ENCODE measurements around the gene RPTOR. TPM values are rescaled to one million over a fixed set of nuclear protein-coding genes. Genes with fewer than 3 reads are reported as not detected.
"Not testable (repeated sequence)": the region's sequence is repeated elsewhere in the genome, so short reads cannot be mapped to it uniquely, and the experiment has no call there.

Gene RPTOR
- total and polyA plus RNA-seq, 3 experiments from 2014 or later = 7.9 to 69.4 (median 63.9) TPM

DNA sequence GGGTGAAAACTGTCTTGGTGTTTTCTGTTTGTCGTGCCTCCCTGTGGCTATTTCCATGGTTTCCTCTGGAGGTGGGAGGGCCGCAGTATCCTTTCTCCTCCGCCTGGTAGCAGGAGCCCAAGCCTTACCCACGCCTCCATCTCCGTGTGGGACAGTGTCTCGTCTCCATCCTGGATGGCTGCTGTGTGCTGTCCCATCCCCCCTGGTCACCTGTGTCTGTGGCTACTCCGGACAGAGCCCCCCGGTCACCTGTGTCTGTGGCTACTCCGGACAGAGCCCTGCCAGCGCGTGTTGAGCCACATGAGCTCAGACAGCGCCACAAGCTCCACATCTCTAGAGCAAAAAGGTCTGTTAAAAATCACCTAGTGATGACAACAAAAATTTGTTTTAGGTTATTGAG lies 248.8 kb downstream of the RPTOR start:
- ChIA-PET CTCF (interaction anchor here (1.3 kb wide), 1 partner anchor 19 kb away, joined by 3 read pairs; no protein-coding TSS in a partner anchor), POLR2A (no interaction called here)
- Histone ChIP-seq H3K27me3 (ENCODE audit: insufficient read depth, low read length, poor library complexity, severe bottlenecking) (no peaks in the 10 kb centered on the region), H3K4me3 (ENCODE audit: low read length) (no peak overlapping the region), H3K36me3 (ENCODE audit: insufficient read depth, low read length) (peaks cover 8% of the 10 kb centered on the region), H3K4me1 (ENCODE audit: insufficient read depth, low read length) (peaks cover 46% of the 10 kb centered on the region), H3K27ac (ENCODE audit: low read depth, low read length) (peak overlapping the region; percentile 51), H3K9me3 (ENCODE audit: low read length) (no peaks in the 10 kb centered on the region)
- Mint-ChIP-seq H3K36me3 (peaks cover 4 to 42% (median 15%) of the 10 kb centered on the region in 3 donors), H3K9me3 (no peaks in the 10 kb centered on the region), H3K27ac (peak overlapping the region in 3 of 8 donors; percentile 17 to 65 (median 43)), H3K4me1 (peaks cover 44 to 58% (median 56%) of the 10 kb centered on the region in 3 donors), H3K27me3 (no peaks in the 10 kb centered on the region), H3K4me3 (peak overlapping the region in 1 of 7 donors; percentile 10)
- no peak for DNase-seq

DNA sequence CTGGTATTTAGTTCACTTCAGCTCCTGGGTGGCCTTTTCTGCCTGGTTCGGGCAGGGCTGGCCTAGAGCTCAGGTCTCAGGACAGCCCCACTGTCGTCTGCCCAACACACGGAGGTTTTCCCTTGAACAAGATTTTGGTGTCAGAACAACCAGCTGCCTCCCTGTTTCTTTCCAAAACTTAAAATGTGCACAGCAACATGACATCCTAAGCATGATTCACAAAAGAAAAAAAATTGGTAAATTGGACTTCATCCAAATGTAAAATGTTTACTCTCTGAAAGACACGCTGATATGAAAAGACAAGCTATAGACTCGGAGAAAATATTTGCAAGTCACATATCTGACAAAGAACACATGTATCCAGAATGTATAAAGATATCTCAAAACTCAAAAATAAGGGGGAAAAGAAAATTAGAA lies 249.2 kb downstream of the RPTOR start:
- peak overlapping the region; percentile 51 for H3K27ac ChIP-seq (ENCODE audit: low read depth, low read length)
- H3K4me1 Mint-ChIP-seq = peaks cover 39 to 54% (median 52%) of the 10 kb centered on the region in 3 donors
- H3K9me3 Mint-ChIP-seq = no peaks in the 10 kb centered on the region
- H3K36me3 ChIP-seq (ENCODE audit: insufficient read depth, low read length) = peaks cover 8% of the 10 kb centered on the region
- H3K9me3 ChIP-seq (ENCODE audit: low read length) = no peaks in the 10 kb centered on the region
- POLR2A ChIA-PET = no interaction called here
- H3K27me3 ChIP-seq (ENCODE audit: insufficient read depth, low read length, poor library complexity, severe bottlenecking) = no peaks in the 10 kb centered on the region
- H3K4me3 Mint-ChIP-seq = no peak overlapping the region
- H3K4me1 ChIP-seq (ENCODE audit: insufficient read depth, low read length) = peaks cover 41% of the 10 kb centered on the region
- no peaks in the 10 kb centered on the region for H3K27me3 Mint-ChIP-seq
- H3K36me3 Mint-ChIP-seq = peaks cover 4 to 43% (median 15%) of the 10 kb centered on the region in 3 donors
- CTCF ChIA-PET = interaction anchor here (1.3 kb wide), 1 partner anchor 18 kb away, joined by 3 read pairs; no protein-coding TSS in a partner anchor
- H3K4me3 ChIP-seq (ENCODE audit: low read length) = no peak overlapping the region
- H3K27ac Mint-ChIP-seq = peak overlapping the region in 2 of 8 donors; percentile 65 to 69
- no peak for DNase-seq

DNA sequence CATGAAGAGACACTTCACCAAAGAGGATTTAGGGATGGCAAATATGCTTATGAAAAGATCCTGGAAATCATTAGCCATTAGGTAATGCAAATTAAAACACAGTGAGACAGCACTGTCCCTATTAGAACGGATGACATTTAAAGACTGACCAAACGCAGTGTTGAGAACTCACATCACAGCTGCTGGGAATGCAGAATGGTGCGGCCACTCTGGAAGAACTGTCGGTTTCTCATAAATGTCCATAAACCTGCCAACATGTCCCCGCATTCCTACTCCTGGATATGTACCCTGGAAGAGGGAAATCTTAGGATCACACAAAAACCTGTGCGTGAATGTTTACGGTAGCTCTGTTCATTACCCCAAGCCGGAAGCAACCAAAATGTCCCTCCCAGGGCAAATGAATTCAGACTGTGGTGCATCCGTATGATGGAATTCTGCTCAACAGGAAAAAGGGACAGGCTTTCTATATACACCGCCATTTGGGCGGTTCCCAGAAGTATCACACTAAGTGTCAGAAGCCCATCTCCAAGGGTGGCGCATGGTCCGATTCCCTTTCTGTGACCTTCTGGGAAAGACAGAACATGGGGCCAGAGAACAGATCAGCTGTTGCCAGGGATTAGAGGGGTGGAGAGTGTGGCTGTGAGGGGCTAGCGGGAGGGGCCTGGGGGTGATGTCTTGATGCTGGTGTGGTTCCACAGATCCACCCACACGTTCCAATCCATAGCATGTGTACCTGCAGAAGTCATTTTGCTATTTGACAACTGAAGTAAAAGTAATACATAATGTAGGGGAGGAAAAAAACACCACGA lies 249.8 kb downstream of the RPTOR start:
- H3K4me1 ChIP-seq (ENCODE audit: insufficient read depth, low read length) = peaks cover 35% of the 10 kb centered on the region
- H3K27ac ChIP-seq (ENCODE audit: low read depth, low read length) = peak overlapping the region; percentile 51
- no peaks in the 10 kb centered on the region for H3K27me3 ChIP-seq (ENCODE audit: insufficient read depth, low read length, poor library complexity, severe bottlenecking)
- H3K9me3 ChIP-seq (ENCODE audit: low read length) = no peaks in the 10 kb centered on the region
- no peaks in the 10 kb centered on the region for H3K9me3 Mint-ChIP-seq
- peaks cover 33 to 47% (median 45%) of the 10 kb centered on the region in 3 donors for H3K4me1 Mint-ChIP-seq
- H3K27me3 Mint-ChIP-seq = no peaks in the 10 kb centered on the region
- no peak overlapping the region for H3K4me3 ChIP-seq (ENCODE audit: low read length)
- peak overlapping the region in 2 of 8 donors; percentile 20 to 69 for H3K27ac Mint-ChIP-seq
- ChIA-PET CTCF (no interaction called here), POLR2A (no interaction called here)
- peak overlapping the region in 1 of 7 donors; percentile 27 for H3K4me3 Mint-ChIP-seq
- peaks cover 8% of the 10 kb centered on the region for H3K36me3 ChIP-seq (ENCODE audit: insufficient read depth, low read length)
- no peak for DNase-seq
- H3K36me3 Mint-ChIP-seq = peaks cover 4 to 48% (median 15%) of the 10 kb centered on the region in 3 donors

DNA sequence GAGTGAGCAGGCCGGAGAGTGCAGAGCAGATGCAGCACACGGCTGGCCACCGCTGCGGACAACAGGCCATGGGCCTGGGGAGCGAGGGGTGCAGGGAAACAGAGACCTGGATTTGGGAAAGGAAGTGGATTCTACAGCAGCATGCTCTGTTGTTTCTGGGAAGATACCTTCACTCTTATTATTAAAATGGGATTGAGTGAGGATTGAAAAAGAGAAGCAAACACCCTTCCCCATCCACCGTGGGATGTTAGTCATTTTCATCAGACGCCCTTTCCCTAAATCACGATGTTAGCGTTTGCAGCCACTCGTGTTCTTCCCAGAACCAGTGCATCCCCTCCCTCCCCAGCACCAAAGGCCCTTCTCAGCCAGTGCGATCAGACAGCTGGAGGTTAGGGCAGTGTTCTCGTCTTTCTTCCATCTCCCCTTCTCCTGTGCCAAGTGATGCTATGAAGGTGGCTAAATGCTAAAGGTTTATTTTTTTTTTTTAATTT lies 250.5 kb downstream of the RPTOR start:
- Histone ChIP-seq H3K27me3 (ENCODE audit: insufficient read depth, low read length, poor library complexity, severe bottlenecking) (no peaks in the 10 kb centered on the region), H3K27ac (ENCODE audit: low read depth, low read length) (no peak overlapping the region), H3K36me3 (ENCODE audit: insufficient read depth, low read length) (peaks cover 8% of the 10 kb centered on the region), H3K4me1 (ENCODE audit: insufficient read depth, low read length) (peaks cover 28% of the 10 kb centered on the region), H3K9me3 (ENCODE audit: low read length) (no peaks in the 10 kb centered on the region), H3K4me3 (ENCODE audit: low read length) (no peak overlapping the region)
- ChIA-PET CTCF (interaction anchor here (1.1 kb wide), 1 partner anchor 65 kb away, joined by 3 read pairs; no protein-coding TSS in a partner anchor), POLR2A (no interaction called here)
- H3K9me3 Mint-ChIP-seq = no peaks in the 10 kb centered on the region
- no peak for DNase-seq
- H3K4me3 Mint-ChIP-seq = peak overlapping the region in 1 of 7 donors; percentile 40
- H3K36me3 Mint-ChIP-seq = peaks cover 4 to 53% (median 15%) of the 10 kb centered on the region in 3 donors
- H3K4me1 Mint-ChIP-seq = peaks cover 26 to 41% (median 39%) of the 10 kb centered on the region in 3 donors
- no peaks in the 10 kb centered on the region for H3K27me3 Mint-ChIP-seq
- H3K27ac Mint-ChIP-seq = peak overlapping the region in 2 of 8 donors; percentile 20 to 35

DNA sequence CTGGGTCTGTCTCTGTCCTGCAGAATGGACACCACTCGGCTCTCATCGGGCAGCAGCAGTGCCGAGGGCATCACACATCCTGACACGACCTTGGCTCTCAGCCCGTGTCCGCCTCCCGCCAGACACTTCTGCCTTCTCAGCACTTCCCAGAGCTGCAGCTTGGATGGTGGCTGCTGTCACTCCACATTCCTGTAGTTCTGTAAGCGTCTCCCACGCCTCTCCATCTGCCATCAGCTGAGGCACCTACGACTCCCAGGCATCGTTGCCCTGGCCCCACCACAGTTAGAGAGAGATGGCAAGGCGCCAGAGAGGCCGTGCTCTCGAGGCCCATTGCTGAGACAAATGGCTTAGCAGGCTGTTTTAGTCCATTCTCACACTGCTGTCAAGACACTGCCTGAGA lies 251.1 kb downstream of the RPTOR start:
- Mint-ChIP-seq H3K4me1 (peaks cover 20 to 35% (median 33%) of the 10 kb centered on the region in 3 donors), H3K27me3 (no peaks in the 10 kb centered on the region), H3K27ac (peak overlapping the region in 2 of 8 donors; percentile 12 to 37), H3K36me3 (peaks cover 4 to 57% (median 17%) of the 10 kb centered on the region in 3 donors), H3K9me3 (no peaks in the 10 kb centered on the region), H3K4me3 (no peak overlapping the region)
- Histone ChIP-seq H3K36me3 (ENCODE audit: insufficient read depth, low read length) (peaks cover 8% of the 10 kb centered on the region), H3K27me3 (ENCODE audit: insufficient read depth, low read length, poor library complexity, severe bottlenecking) (no peaks in the 10 kb centered on the region), H3K4me1 (ENCODE audit: insufficient read depth, low read length) (peaks cover 22% of the 10 kb centered on the region), H3K4me3 (ENCODE audit: low read length) (no peak overlapping the region), H3K27ac (ENCODE audit: low read depth, low read length) (no peak overlapping the region), H3K9me3 (ENCODE audit: low read length) (no peaks in the 10 kb centered on the region)
- ChIA-PET CTCF (interaction anchor here (1.1 kb wide), 1 partner anchor 66 kb away, joined by 3 read pairs; no protein-coding TSS in a partner anchor), POLR2A (no interaction called here)
- no peak for DNase-seq

DNA sequence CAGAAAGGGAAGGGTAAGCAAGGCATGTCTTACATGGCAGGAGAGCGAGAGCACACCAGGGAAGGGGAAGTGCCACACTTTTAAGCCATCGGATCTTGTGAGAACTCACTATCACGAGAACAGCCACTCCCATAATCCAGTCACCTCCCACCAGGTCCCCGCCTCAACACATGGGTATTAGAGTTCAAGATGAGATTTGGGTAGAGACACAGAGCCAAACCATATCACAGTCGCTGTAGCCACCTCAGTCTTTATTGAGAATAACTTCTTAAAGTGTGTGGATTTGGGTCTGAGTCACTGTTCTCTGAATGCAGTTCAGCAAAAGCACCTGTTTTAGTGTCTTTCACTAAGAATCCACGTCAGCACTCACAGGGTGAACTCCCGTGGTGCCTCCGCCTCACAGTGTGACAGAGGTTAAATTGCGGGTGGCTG lies 251.8 kb downstream of the RPTOR start:
- H3K27ac Mint-ChIP-seq = peak overlapping the region in 2 of 8 donors; percentile 17 to 21
- Histone ChIP-seq H3K4me1 (ENCODE audit: insufficient read depth, low read length) (peaks cover 15% of the 10 kb centered on the region), H3K27me3 (ENCODE audit: insufficient read depth, low read length, poor library complexity, severe bottlenecking) (no peaks in the 10 kb centered on the region), H3K36me3 (ENCODE audit: insufficient read depth, low read length) (peaks cover 8% of the 10 kb centered on the region), H3K4me3 (ENCODE audit: low read length) (no peak overlapping the region), H3K9me3 (ENCODE audit: low read length) (no peaks in the 10 kb centered on the region), H3K27ac (ENCODE audit: low read depth, low read length) (no peak overlapping the region)
- no peaks in the 10 kb centered on the region for H3K9me3 Mint-ChIP-seq
- peaks cover 13 to 28% (median 26%) of the 10 kb centered on the region in 3 donors for H3K4me1 Mint-ChIP-seq
- ChIA-PET POLR2A (no interaction called here), CTCF (interaction anchor here (1.1 kb wide), 1 partner anchor 67 kb away, joined by 3 read pairs; no protein-coding TSS in a partner anchor)
- no peaks in the 10 kb centered on the region for H3K27me3 Mint-ChIP-seq
- peaks cover 4 to 57% (median 17%) of the 10 kb centered on the region in 3 donors for H3K36me3 Mint-ChIP-seq
- no peak for DNase-seq
- H3K4me3 Mint-ChIP-seq = no peak overlapping the region

DNA sequence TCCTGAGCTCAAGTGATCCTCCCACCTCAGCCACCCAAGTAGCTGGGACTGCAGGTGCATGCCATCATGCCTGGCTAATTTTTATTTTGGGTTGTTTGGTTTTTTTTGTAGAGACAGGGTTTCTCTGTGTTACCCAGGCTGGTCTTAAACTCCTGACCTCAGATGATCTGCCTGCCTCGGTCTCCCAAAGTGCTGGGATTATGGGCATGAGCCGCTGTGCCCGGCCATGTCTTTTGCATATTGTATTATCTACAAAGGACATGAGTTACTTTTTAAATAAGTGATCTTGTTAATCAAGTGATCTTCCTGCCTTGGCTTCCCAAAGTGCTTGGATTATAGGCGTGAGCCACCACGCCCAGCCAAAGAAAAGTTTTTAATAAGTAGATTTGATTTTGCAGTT lies 252.6 kb downstream of the RPTOR start:
- POLR2A ChIA-PET; CTCF ChIA-PET; H3K4me1 ChIP-seq (ENCODE audit: insufficient read depth, low read length); H3K9me3 Mint-ChIP-seq; H3K27me3 ChIP-seq (ENCODE audit: insufficient read depth, low read length, poor library complexity, severe bottlenecking); H3K27ac ChIP-seq (ENCODE audit: low read depth, low read length); H3K27ac Mint-ChIP-seq; DNase-seq; H3K9me3 ChIP-seq (ENCODE audit: low read length); H3K4me3 ChIP-seq (ENCODE audit: low read length); H3K27me3 Mint-ChIP-seq; H3K4me3 Mint-ChIP-seq; H3K36me3 ChIP-seq (ENCODE audit: insufficient read depth, low read length): not testable (repeated sequence)
- peaks cover 7 to 20% (median 18%) of the 10 kb centered on the region in 3 donors for H3K4me1 Mint-ChIP-seq
- peaks cover 4 to 55% (median 17%) of the 10 kb centered on the region in 3 donors for H3K36me3 Mint-ChIP-seq

Data from CD8-positive, alpha-beta memory T cell (primary cell).